Suppressor macrophage treated with lipopolysaccharide for 1 hour (primary cell): Measurements from ENCODE around the gene NEK11.
A peak's percentile ranks its signal among the peaks of the same experiment; 100 is the strongest.
"Not testable (repeated sequence)": the region's sequence is repeated elsewhere in the genome, so short reads cannot be mapped to it uniquely, and the experiment has no call there.

ENCODE experiments used
- DNase-seq, 3 donors: peaks; one replicate each; pipeline ENCODE4 v3.0.0-alpha.2; 2020 to 2022

NEK11 gene

DNA sequence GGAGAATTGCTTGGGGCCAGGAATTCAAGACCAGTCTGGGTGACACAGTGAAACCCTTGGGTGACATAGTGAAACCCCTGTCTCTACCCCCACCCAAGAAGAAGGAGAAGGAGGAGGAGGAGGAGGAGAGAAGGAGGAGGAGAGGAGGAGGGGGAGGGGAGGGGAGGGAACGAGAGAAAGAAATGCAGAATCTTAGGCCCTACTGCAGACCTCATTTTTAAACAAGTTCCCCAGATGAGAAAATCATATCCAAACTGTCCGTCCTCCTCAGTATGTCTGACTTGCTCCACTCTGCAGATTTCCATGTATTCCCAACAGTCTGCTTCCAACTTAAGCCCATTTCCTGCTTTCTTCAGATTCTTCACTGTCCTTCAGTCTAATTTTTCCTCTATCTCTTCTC, 291.0 kb downstream of the NEK11 start:
- no peak for DNase-seq

DNA sequence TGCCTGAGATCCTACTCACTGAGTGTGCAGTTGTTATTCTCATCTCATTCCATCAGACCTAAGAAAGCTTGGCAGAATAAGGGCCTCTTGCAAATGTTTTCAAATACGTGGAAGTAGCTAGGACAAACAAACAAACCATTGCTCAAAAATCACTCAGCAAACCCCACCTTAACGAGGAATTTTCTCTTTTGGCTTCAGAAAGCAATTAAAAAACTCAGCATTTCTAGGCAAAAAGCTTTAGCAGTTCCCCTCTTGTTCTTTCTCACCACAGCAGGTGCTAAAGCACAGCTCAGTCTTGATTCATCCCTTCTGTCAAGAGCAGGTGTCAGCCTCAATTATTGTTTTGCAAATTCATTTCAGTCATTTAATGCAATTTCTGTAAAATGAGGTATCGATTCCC, 296.3 kb downstream of the NEK11 start:
- DNase-seq = no peak

DNA sequence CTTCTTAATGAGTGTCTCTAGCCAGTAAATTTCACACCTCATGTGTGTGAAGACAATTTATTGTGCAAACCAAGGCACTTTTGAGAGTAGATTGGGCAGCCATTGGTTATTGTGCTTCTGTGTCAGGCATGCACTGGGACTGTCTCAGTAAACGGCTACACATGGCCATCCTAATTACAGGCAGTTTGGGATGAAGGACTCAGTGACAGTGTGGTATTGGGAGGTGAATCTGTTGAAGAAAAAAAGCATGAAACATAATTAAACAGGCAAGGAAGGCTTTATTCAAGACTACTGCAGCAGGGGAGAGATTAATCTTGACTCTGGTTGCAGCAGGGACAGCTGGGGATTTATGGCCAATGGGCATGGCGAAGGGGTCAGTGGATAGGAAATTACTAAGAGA, 297.1 kb downstream of the NEK11 start:
- DNase-seq = no peak

DNA sequence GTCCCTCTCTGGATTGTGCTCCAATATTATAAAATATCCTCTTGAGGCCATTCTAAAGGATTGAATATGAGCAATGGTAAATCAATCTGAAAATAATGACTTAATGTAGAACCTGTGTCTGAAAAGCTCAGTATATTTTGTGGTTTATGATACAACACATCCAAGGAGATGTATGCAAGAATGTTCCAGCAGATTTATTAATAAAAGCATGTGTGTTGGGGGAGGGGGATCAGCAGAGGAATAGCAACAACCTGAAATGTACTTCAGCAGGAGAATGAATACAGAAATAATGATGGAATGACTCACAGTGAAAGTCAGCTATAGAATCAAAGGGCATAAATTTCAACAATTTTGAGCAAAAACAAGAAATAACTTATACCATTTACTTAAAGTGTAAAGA, 298.2 kb downstream of the NEK11 start:
- DNase-seq = no peak

DNA sequence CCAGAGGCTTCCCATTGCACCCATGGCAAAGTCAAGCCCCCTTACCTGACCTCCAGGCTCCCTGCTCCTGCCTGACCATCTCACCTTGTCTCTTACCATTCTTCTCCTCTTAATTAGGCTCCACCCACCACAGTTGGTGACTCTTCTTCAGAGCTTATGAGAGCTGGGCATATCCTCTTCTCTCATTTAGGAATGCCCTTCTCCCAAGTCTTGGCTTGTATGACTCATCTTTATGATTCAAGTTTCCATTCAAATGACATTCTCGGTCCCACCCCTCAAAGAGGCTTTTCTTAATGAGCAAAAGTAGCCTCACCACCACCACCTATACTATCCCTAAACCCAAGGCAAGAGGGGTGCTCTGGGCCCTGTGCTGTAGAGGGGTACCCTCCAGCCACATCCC, 299.6 kb downstream of the NEK11 start:
- peak; percentile 11 to 47 (median 26) for DNase-seq

DNA sequence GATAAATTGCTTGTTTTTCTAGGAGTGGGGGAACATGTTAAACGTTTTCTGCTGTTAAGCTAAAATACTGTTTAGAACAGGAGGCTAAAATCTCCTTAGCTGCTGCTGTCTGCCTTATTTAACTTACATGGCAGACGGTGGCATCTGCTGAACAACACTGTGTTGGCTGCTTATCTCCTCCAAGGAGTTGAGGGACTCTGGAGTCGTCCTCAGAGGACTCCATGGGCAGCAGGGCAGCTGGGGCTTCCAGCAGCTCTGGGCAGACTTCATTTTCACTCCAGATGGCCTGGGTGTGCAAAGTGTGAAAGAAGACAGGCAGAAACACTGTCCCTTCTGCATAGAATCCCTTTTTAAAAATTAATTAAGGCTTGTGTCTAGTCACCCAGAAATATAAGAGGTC, 302.0 kb downstream of the NEK11 start:
- DNase-seq = no peak

DNA sequence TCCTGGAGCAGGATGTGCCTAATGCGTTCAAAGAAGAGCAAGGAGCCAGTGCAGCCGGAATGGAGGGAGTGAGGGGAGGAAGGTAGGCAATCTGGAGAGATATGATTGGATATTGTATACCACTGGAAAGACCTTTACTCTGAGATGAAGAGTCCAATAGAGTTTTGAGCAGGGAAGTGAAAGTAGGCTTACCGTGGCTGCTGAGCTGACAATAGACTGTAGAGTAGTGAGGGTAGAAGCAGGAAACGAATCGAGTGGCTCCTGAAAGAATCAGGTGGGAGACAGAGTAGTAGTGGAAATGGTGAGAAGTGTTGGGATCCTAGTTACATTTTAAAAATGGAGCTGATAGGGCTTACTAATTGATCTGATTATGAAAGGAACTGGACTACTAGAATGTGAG, 303.1 kb downstream of the NEK11 start:
- DNase-seq = no peak

DNA sequence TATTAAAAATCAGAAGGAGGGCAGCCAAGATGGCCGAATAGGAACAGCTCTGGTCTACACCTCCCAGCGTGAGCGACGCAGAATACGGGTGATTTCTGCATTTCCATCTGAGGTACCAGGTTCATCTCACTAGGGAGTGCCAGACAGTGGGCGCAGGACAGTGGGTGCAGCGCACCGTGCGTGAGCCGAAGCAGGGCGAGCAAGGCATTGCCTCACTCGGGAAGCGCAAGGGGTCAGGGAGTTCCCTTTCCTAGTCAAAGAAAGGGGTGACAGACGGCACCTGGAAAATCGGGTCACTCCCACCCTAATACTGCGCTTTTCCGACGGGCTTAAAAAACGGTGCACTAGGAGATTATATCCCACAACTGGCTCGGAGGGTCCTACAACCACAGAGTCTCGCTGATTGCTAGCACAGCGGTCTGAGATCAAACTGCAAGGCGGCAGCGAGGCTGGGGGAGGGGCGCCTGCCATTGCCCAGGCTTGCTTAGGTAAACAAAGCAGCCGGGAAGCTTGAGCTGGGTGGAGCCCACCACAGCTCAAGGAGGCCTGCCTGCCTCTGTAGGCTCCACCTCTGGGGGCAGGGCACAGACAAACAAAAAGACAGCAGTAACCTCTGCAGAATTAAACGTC, 304.9 kb downstream of the NEK11 start:
- DNase-seq = not testable (repeated sequence)

DNA sequence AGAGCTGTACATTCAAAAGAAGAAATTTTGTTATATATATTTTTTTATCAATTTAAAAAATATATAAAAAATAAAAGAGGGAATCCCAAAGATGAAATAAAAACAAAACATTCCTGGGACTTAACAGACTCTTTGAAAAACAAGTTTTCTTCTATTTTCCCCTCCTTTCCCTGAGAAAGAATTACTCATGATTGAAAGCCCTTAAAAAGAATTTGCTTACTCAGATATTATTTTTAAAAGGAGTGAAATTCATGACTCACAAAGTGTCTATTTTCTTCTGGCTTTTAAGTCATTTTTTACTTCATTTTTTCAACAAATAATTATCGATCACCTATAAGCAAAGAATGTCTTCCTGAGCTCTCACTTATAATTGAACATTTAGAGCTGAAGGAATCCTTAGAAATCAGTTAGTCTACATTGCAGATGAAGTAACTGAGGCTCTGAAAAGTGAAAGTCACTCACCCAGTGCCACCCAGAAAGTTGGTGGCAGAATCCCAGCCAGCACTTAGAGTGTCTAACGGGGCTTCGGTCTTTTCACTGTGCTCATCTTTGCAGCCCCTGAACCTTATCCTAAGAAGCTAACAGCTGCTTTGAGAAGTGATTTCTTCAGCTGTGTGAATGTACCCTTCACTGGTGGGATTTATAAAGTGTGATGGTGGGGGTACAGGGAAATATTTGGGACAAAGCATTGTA, 312.4 kb downstream of the NEK11 start:
- DNase-seq = peak in 2 of 3 donors; percentile 14 to 22

DNA sequence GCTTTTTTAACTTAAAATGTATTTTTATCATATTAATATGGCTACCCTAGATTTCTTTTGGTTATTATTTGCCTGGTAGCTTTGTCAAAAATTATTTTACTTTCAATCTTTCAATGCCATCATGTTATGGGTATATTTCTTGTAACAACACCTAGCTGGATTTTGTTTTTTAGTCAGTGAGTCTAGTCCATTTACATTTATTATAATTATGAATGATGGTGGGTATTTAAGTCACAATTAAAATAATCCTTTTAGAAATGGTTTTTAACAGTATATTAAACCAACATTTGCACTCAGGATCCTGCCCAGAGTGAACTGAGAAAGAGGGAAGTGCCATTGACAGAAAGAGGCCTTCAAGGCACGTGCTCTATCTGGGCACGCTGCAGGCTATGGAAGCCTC, 315.1 kb downstream of the NEK11 start:
- peak in 1 of 3 donors; percentile 9 for DNase-seq

DNA sequence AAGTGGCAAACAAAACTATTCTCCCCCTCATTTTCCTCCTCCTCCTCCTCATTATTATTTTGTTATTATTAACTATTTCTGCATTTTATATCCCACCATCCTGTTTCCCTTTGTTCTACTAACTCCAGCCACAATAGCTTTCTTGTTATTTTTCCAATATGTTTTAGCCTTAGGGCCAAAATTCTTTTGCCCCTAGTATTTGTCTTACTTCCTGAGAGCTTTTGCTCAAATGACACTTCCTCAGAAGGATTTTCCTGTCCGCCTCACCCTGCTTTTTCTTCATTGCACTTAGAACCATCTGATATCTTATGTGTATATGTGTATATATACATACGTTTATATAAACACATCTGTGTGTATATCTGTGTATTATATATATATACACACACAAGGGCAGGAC, 322.2 kb downstream of the NEK11 start:
- no peak for DNase-seq

DNA sequence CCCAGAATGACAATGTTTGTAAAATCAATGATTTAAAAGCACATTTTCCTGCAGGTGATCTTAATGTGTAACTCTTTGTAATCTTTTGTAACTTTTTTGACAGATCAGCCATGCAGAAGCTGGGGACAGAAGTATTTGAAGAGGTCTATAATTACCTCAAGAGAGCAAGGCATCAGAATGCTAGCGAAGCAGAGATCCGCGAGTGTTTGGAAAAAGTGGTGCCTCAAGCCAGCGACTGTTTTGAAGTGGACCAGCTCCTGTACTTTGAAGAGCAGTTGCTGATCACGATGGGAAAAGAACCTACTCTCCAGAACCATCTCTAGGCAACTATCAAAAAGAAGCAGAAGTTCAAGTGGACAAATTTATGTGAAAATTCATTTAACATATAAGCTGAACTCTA, 322.8 kb downstream of the NEK11 start:
- no peak for DNase-seq

DNA sequence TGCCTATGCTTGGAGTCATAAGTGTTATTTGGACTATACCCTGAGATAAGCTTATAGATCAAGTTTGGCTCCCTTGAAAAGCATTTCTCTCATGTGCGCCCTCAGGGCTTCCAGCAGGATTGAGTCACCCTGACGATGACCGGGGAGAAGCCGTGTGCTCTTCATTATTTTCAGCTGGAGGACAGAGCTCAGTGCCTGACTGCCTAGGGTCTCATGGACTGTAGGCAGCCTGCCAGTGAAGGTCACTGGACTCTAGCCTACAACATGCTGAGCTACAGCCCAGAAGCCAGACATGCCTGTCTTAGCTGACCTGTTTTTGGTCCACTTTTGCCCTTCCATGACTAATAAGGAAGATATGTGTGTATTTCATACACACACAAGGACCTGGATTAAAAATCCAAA, 323.3 kb downstream of the NEK11 start:
- no peak for DNase-seq

DNA sequence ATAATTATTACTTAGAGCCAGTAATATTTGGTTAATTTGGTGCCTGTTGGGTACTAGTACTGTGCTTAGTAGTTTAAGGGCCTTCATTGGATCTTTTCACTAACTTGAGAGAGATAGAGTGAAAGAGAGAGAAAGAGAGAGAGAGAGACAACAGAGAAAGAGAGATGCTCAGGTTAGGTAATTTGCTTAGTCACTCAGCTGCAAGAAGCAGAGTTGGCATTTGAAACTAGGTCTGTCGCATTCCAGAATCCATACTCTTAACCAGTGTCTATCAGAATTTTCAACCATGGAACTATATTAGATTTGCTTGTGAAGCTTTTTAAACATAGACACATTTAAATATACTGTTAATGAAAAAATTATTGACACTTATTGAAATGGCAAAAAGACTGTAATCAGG, 323.8 kb downstream of the NEK11 start:
- DNase-seq = peak in 1 of 3 donors; percentile 11

DNA sequence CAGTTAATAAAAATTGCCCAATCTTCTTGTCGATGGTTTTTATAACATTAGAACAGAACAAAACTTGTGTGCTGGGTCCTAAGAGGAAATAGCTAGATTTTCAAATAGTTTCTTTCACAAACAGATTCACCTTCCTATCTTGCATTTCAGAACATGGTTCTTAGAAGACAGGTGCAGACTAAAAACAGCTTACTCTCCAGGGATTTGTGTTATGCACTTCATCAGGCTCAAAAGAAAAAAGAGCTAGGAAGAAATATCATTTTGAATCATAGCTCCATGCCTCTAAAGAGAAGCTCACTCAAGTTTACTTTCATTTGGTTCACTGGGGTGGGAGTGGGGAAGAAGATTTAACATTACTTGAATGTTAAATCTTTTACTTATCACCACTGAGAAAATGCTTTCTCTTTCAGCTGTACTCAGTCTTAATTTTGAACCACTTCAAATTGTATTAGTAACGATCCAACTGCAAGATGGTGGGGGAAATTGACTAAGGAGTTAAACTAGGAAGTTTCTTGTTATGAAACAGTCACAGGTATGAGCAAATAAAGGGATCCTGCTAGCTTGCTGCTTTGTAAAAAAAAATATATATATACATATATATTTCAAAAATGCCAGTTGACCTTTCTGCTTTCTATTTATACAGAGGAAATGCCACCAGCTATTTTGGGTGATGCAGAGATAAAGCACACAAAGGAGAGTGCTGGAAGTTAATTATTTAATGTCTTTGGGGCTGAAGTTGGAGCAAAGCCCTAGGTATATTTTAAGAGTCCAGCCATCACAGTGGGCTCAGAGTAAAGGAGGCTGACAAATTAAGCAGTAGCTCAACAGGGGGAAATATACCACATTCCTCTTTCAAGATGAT, 326.6 kb downstream of the NEK11 start:
- peak in 1 of 3 donors; percentile 14 for DNase-seq

DNA sequence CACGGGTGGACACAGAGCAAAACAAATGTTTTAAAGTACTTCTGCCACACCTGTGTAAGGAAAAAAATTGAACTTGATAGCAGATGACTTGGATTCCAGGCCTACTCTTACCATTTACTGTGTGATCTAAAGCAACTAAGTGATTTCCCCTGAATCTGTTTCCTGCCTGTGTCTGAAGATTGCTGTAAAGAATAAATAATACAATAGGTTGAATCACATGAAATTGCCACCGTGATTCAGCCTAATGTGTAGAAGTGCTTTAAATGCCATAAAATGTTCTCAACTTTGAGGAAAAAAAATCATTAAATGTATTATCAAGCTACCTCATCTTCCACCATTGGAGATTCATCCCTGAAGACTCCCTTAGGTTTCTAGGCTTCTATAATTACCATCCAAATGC, 327.3 kb downstream of the NEK11 start:
- DNase-seq = peak in 1 of 3 donors; percentile 15

DNA sequence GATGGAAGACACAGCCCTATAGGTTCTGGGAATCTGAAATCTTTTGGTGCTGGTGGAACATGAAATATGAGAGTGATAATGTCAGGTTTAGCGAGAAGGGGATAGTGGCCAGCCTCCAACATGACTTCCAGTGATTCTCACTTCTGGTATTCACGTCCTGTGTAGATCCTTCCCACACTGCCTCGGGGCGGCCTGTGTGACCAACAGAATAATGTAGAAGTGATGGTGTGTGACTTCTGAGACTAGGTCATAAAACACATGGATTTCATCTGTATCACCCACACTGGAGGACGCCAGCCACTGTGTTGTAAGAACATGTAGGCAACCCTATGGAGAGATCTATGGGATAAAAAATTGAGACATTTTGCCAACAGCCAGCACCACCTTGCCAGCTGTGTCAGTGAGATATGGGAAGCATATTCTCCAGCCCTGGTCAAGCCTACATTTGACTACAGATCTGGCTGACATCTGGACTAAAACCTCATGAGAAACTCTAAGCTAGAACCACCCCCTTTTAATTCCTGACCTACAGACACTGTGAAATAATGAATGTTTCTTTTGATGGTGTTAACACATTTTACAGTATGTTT, 329.4 kb downstream of the NEK11 start:
- DNase-seq = peak in 1 of 3 donors; percentile 8

DNA sequence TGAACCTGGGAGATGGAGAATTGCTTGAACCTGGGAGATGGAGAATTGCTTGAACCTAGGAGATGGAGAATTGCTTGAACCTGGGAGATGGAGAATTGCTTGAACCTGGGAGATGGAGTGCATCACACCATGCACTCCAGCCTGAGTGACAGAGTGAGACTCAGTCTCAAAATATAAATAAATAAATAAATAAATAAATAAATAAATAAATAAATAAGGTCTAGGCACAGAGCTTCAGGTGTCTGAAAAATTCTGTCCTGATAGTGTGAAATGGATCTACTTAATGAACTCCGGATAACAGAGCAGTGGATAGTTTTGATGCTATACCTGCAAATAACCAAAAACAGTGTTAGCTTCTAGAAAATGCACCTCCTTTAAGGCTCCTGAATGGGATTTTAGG, 330.6 kb downstream of the NEK11 start:
- no peak for DNase-seq

DNA sequence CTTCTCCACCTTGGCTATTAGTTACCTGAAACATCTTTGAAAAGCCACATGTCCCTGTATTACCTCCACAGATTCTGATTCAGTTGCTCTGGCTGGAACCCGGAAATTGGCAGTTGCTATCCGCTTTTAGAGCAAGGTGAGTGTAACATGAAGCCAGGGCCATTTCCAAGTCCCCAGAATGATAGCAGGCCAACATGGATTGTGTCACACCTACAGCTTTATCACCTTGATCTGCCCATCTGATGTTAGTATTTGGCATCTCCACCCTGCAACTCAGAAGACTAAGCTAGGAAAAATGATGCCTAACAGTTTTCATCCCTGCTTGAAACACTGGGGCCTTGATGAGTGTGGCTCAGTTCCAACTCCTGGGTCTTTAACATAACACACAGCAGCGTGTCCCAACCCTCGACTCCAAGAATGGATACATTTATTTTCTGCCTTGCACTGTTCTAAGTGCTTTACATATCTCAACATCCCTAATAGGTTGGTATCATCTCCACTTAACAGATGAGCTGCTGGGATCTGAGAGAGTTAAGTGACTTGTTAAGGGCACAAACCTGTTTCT, 333.6 kb downstream of the NEK11 start:
- DNase-seq = no peak

DNA sequence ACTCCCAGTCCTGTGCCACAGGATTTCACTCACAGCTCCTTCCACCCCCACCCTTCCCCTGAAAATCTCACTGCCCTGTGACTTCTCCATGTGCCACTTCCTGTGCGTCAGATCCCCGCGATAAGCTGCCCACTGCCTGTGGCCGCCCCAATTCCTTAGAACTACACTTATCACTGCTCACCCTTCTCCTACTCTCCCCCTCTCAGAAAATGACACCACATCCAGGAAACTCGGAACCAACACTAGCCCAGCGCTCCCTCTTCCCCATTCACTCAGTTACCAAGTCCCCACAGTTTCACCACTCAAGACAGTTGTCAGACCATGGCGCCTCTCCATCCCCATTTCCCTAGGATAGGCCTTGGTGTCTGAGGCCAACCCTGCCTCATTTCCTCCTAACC, 334.4 kb downstream of the NEK11 start:
- peak; percentile 64 to 78 (median 71) for DNase-seq

DNA sequence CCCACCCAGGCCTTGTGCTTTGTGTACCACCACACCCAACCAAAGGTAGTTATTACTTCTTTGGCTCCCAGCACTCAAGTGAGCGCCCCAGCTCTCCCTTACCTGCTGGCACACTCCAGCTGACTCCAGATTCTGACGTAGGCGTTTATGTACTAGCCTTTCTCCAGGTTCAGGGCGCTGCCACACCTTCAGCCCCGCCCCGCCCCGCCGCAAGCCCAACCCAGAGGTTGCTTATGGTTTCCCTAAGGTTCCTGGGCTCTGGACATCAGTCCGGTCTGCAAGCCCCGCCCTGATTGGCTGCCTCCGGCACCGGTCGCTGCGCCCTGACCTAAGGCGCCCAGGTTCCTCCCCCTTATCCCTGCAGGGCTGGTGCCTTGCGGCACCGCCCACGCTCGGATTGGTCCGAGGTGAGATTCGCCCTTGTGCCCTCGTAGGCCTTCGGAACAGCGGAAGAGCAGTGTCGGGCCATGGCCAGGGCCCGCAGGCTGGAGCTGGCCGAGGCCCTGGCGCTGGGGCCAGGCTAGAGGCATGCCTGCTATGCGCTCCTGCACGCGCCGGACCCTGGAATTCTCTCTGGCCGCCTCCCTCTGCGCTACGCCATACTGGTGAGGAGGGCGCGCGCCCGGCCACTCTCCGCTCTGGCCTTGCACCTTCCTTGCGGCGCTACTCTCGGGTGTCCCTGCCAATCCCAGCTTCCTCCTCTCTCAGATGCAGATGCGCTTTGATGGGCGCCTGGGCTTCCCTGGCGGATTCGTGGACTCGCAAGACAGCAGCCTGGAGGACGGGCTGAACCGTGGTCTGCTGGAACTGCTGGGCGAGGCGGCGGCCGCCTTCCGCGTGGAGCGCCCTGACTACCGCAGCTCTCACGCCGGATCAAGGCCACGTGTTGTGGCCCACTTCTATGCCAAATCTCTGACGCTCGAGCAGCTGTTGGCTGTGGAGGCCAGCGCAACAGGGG, 335.1 kb downstream of the NEK11 start:
- DNase-seq = peak; percentile 75 to 85 (median 83)

DNA sequence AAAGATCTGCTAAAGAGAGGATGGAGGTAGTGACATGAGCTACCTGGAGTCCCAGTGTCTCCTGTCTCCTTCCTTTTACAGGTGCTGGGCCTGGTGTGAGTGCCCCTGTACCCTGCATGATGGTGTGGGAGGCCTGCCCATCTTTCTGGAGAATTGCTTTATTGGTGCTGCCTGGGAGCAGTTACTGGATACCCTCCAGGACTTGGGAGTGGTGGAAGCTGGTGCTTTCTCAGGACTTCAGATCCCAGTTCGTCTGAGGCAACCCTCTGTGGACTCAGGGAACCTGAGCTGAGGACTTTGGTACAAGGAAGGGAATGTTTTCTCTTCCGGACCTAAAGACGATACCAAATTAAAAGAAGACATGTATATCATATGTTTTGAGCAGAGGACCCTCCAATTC, 336.6 kb downstream of the NEK11 start:
- DNase-seq = no peak
